ENCODE results near the gene PKIB. TPM values are rescaled to one million over a fixed set of nuclear protein-coding genes. Genes with fewer than 3 reads are reported as not detected.
"Not testable (repeated sequence)": the region's sequence is repeated elsewhere in the genome, so short reads cannot be mapped to it uniquely, and the experiment has no call there.

The PKIB gene
- total RNA-seq, 1 donor from 2014 or later: not detected

DNA sequence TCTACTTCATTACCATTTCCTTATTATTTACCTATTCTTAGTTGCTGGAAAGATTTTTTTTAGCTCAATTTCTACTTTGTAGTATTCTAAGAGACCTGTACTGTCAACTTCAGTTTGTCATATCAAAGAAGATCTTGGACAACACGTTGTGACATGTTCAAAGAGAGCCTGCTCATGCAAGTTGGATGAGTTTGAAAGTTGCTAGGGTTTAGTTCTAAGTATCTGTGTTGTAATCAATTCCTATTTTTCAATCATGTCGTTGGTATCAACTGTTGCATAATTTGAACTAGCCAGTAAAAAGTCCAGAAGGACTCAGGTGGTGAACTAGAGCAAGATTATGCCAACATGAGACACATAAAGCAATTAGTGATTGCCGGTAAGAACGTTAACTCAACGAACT, 30.2 kb downstream of the PKIB start:
- DNase-seq (ENCODE audit: low spot score in 2 of 2): no peak
- no peaks in the 10 kb centered on the region for H3K36me3 ChIP-seq
- no peak overlapping the region for H3K4me3 ChIP-seq
- no peaks in the 10 kb centered on the region for H3K4me1 ChIP-seq
- TF ChIP-seq, protein P1, sequence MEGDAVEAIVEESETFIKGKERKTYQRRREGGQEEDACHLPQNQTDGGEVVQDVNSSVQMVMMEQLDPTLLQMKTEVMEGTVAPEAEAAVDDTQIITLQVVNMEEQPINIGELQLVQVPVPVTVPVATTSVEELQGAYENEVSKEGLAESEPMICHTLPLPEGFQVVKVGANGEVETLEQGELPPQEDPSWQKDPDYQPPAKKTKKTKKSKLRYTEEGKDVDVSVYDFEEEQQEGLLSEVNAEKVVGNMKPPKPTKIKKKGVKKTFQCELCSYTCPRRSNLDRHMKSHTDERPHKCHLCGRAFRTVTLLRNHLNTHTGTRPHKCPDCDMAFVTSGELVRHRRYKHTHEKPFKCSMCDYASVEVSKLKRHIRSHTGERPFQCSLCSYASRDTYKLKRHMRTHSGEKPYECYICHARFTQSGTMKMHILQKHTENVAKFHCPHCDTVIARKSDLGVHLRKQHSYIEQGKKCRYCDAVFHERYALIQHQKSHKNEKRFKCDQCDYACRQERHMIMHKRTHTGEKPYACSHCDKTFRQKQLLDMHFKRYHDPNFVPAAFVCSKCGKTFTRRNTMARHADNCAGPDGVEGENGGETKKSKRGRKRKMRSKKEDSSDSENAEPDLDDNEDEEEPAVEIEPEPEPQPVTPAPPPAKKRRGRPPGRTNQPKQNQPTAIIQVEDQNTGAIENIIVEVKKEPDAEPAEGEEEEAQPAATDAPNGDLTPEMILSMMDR (IDR thresholded peaks at IDR 0.05): no peak
- intact Hi-C loops (cut with DNase I): no loop called here
- no peaks in the 10 kb centered on the region for H3K9me3 ChIP-seq
- H3K27ac ChIP-seq: no peak overlapping the region
- no peaks in the 10 kb centered on the region for H3K27me3 ChIP-seq

DNA sequence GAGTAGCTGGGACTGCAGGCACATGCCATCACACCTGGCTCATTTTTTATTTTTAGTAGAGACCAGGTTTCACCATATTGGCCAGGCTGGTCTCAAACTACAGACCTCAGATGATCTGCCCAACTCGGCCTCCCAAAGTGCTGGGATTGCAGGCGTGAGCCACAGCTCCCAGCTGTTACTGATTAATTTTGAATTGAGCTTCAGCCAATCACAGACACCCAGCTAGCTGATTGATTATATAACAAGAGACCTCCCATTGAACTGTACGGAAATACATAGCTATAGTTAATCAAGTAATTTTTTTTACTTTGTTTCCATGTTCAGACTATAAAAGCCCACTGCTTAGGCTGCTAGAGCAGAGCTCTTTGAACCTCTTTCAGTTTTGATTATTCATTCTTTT, 31.6 kb downstream of the PKIB start:
- intact Hi-C loops (cut with DNase I): no loop called here
- DNase-seq (ENCODE audit: low spot score in 2 of 2): no peak
- Histone ChIP-seq H3K4me3 (no peak overlapping the region), H3K4me1 (no peaks in the 10 kb centered on the region), H3K9me3 (no peaks in the 10 kb centered on the region), H3K27me3 (no peaks in the 10 kb centered on the region), H3K27ac (no peak overlapping the region), H3K36me3 (no peaks in the 10 kb centered on the region)
- TF ChIP-seq, protein P1 (IDR thresholded peaks at IDR 0.05): no peak

DNA sequence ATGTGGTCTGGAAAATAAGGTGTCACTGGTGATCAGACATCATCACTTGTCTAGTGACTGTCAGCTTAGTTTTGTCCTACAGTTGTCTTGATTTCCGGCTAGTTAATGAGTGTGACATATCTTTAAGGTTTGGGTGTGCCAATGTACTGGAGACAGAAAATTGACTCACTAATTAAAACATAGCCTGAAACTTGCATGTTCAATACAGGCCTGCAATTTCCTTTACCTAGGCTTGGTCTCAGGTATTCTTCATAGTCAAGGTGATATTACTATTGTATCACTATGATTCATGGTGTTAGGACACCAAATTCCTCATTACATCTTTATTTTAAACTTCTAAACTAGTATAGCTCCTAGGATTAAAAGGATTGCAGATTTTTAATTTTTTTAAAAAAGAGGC, 32.4 kb downstream of the PKIB start:
- H3K27ac ChIP-seq; intact Hi-C loops (cut with DNase I); H3K27me3 ChIP-seq; H3K4me1 ChIP-seq; H3K36me3 ChIP-seq; H3K4me3 ChIP-seq; DNase-seq (ENCODE audit: low spot score in 2 of 2); H3K9me3 ChIP-seq: not testable (repeated sequence)

DNA sequence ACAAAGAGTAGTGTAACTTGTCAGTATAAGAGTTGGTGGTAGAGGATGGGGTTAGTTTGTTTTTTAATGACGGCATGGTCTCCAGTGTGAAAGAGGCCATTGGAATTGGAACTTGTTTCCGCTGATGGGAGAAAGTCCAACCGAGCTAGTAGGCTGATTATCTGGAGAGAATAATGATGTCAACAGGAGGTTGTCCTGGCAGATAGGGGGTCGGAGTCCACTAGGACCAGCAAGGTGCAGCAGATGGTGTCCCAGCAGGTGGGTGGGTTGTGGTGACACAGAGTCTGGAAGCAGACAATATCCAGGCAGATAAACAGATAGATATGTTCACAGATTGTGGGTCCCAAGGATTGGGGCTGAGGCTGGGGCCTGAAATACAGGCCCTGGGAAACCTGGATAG, 35.1 kb downstream of the PKIB start:
- Histone ChIP-seq H3K4me3 (no peak overlapping the region), H3K27me3 (no peaks in the 10 kb centered on the region), H3K9me3 (no peaks in the 10 kb centered on the region)

DNA sequence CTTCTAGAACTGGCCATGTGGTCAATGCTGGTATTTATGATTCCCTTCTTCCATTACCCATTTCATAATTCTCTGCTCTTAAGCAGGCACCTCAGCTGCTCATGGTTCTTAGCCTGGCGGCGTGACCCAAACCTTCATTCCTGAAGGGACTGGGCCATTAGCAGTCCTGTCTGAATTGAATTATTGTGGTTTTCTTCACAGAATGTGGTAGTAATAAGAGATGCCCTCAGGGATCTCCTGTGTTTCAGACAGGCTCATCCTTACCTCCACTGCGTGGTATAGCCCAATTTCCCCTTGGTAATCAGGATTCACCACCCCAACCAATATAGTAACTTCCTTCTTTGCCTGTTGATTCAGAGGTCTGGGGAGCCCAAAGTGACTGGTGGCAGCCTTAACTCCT, 37.6 kb downstream of the PKIB start:
- intact Hi-C loops (cut with DNase I): no loop called here

More for the DNA sequence above, 35.1 kb downstream of the PKIB start:
- H3K4me1 ChIP-seq: no peaks in the 10 kb centered on the region
- TF ChIP-seq, protein P1 (IDR thresholded peaks at IDR 0.05): no peak
- DNase-seq (ENCODE audit: low spot score in 2 of 2): no peak
- no peak overlapping the region for H3K27ac ChIP-seq
- H3K36me3 ChIP-seq: no peaks in the 10 kb centered on the region
- intact Hi-C loops (cut with DNase I): no loop called here

DNA sequence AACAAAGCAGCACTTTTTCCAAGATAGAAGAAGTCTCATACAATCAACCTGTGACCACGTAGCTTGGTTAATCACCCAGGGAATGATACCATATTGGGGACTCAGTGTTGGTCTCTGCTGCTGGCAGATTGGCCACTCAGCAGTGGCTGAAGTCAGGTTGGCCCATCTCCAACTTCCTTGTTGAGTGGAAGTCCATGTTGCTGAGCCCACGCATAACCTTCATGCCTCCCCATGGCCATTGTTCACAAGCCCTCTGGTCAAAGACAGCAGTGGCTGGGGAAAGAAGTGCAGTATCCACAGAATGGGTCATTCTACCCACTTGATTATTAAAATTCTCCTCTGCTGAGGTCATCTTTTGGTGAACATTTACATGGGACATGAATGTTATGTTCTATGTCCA, 38.5 kb downstream of the PKIB start:
- Histone ChIP-seq H3K4me3 (no peak overlapping the region), H3K36me3 (no peaks in the 10 kb centered on the region), H3K9me3 (no peaks in the 10 kb centered on the region), H3K27ac (no peak overlapping the region), H3K27me3 (no peaks in the 10 kb centered on the region), H3K4me1 (no peaks in the 10 kb centered on the region)
- no peak for DNase-seq (ENCODE audit: low spot score in 2 of 2)
- intact Hi-C loops (cut with DNase I): no loop called here
- TF ChIP-seq, protein P1 (IDR thresholded peaks at IDR 0.05): no peak

More for the DNA sequence above, 37.6 kb downstream of the PKIB start:
- no peaks in the 10 kb centered on the region for H3K27me3 ChIP-seq
- no peaks in the 10 kb centered on the region for H3K9me3 ChIP-seq
- TF ChIP-seq, protein P1 (IDR thresholded peaks at IDR 0.05): no peak
- no peaks in the 10 kb centered on the region for H3K4me1 ChIP-seq
- H3K36me3 ChIP-seq: no peaks in the 10 kb centered on the region
- H3K4me3 ChIP-seq: no peak overlapping the region
- no peak overlapping the region for H3K27ac ChIP-seq
- no peak for DNase-seq (ENCODE audit: low spot score in 2 of 2)
